GM23338 (cell line): ENCODE data around the gene GALNT14. TPM values are rescaled to one million over a fixed set of nuclear protein-coding genes. Genes with fewer than 3 reads are reported as not detected.
A peak's percentile ranks its signal among the peaks of the same experiment; 100 is the strongest.

ENCODE experiments used
- ATAC-seq: fragments of 200-7000 bp; cut with Tn5 transposase; 3 replicates; pipeline ENCODE4 v1.9.1; 2020
- DNase-seq: peaks from one replicate; pipeline ENCODE4 v3.0.0-alpha.2; 2015; ENCODE audit warnings: low spot score
- H2AFZ ChIP-seq: fragments of 200-600 bp; sonication (generic); 2 replicates; pipeline ENCODE4 v1.8.0; 2016; ENCODE audit warnings: antibody characterized with exemption, mild to moderate bottlenecking, moderate library complexity
- H3F3A ChIP-seq: fragments of 200-600 bp; sonication (generic); replicated peaks from 2 replicates; pipeline ENCODE4 v1.8.0; 2017; ENCODE audit warnings: antibody characterized with exemption, mixed run types, low read depth
- H3K27ac ChIP-seq: fragments of 200-600 bp; sonication (generic); 2 replicates; pipeline ENCODE4 v1.6.1; 2016; ENCODE audit warnings: low read depth
- H3K27me3 ChIP-seq: fragments of 200-600 bp; sonication (generic); 2 replicates; pipeline ENCODE4 v1.8.0; 2016; ENCODE audit warnings: mild to moderate bottlenecking, mixed run types, moderate library complexity; ENCODE audit not compliant: insufficient read depth
- H3K36me3 ChIP-seq: fragments of 200-600 bp; sonication (generic); 2 replicates; pipeline ENCODE4 v1.8.0; 2016; ENCODE audit warnings: mild to moderate bottlenecking; ENCODE audit not compliant: insufficient read depth
- H3K4me1 ChIP-seq: fragments of 200-600 bp; sonication (generic); 2 replicates; pipeline ENCODE4 v1.8.0; 2016; ENCODE audit warnings: mild to moderate bottlenecking, moderate library complexity; ENCODE audit not compliant: insufficient read depth
- H3K4me2 ChIP-seq: fragments of 200-600 bp; sonication (generic); 2 replicates; pipeline ENCODE4 v1.7.1; 2017; ENCODE audit warnings: mixed run types
- H3K4me3 ChIP-seq: fragments of 200-600 bp; sonication (generic); 2 replicates; pipeline ENCODE4 v1.6.1; 2016; ENCODE audit warnings: mixed run types
- H3K79me2 ChIP-seq: fragments of 200-600 bp; sonication (generic); replicated peaks from 2 replicates; pipeline ENCODE4 v1.8.0; 2017; ENCODE audit warnings: mild to moderate bottlenecking; ENCODE audit not compliant: insufficient read depth
- H3K9me2 ChIP-seq: fragments of 200-600 bp; sonication (generic); 2 replicates; pipeline ENCODE4 v1.8.0; 2017; ENCODE audit not compliant: insufficient read depth
- H4K20me1 ChIP-seq: fragments of 200-600 bp; sonication (generic); replicated peaks from 2 replicates; pipeline ENCODE4 v1.8.0; 2017; ENCODE audit warnings: mild to moderate bottlenecking; ENCODE audit not compliant: insufficient read depth
- H3K27ac Mint-ChIP-seq: 2 replicates; pipeline ENCODE4 v1.8.0; 2020; ENCODE audit warnings: inconsistent platforms, mild to moderate bottlenecking, moderate library complexity, mixed read lengths
- H3K27me3 Mint-ChIP-seq: 3 replicates; pipeline ENCODE4 v1.8.0; 2022; ENCODE audit warnings: low read depth, mild to moderate bottlenecking, moderate library complexity, mixed read lengths, inconsistent platforms; ENCODE audit not compliant: insufficient read depth, poor library complexity
- H3K36me3 Mint-ChIP-seq: 3 replicates; pipeline ENCODE4 v1.8.0; 2021; ENCODE audit warnings: low read depth, mild to moderate bottlenecking, inconsistent platforms, moderate library complexity, mixed read lengths
- H3K4me1 Mint-ChIP-seq: 3 replicates; pipeline ENCODE4 v1.8.0; 2020; ENCODE audit warnings: mild to moderate bottlenecking, inconsistent platforms, mixed read lengths
- H3K4me3 Mint-ChIP-seq: 3 replicates; pipeline ENCODE4 v1.8.0; 2021; ENCODE audit warnings: moderate library complexity, mild to moderate bottlenecking, inconsistent platforms, mixed read lengths
- H3K9me3 Mint-ChIP-seq: 3 replicates; pipeline ENCODE4 v1.8.0; 2020; ENCODE audit warnings: moderate library complexity, mild to moderate bottlenecking, inconsistent platforms, mixed read lengths
- EZH2 ChIP-seq: fragments of 200-600 bp; sonication (generic); IDR thresholded peaks from one replicate; pipeline ENCODE4 v1.8.0; 2017; ENCODE audit warnings: antibody characterized with exemption, mild to moderate bottlenecking, low read depth; ENCODE audit not compliant: unreplicated experiment
- STAT1 ChIP-seq: IDR thresholded peaks from one replicate; pipeline ENCODE4 v1.6.1; 2016; ENCODE audit warnings: antibody characterized with exemption; ENCODE audit not compliant: unreplicated experiment
- ZNF331 ChIP-seq: fragments of 250-450 bp; sonication (Bioruptor Pico); IDR thresholded peaks from 2 replicates; pipeline ENCODE4 v1.5.0; 2020; ENCODE audit warnings: low read depth, mild to moderate bottlenecking, moderate library complexity
- ZNF462 ChIP-seq: fragments of 250-450 bp; sonication (Bioruptor Pico); IDR thresholded peaks from 2 replicates; pipeline ENCODE4 v1.5.0; 2020; ENCODE audit warnings: mild to moderate bottlenecking, moderate library complexity
- polyA plus RNA-seq: library from polyadenylated mRNA; unstranded; fragments of >200 nt; fragmentation: Nextera tagmentation; extraction: Ambion mirVana; gene quantifications from 2 replicates; pipeline ENCODE4 v1.2.1, GENCODE V29; 2016
- total RNA-seq: library from RNA; depleted of rRNA; stranded (reverse); fragments of >200 nt; shearing (Covaris generic); gene quantifications from 2 replicates; pipeline ENCODE4 v1.2.3, GENCODE V29; 2014

GALNT14 gene
- total and polyA plus RNA-seq, 2 experiments from 2014 or later, result 5.4 to 7.7 TPM

GRCh38 chr2:31137211-31138036 is 816 bp downstream of the GALNT14 start:
- Histone ChIP-seq H3F3A (no peaks in the 10 kb centered on the region), H2AFZ (peak overlapping the region; percentile 96), H3K4me3 (peak overlapping the region; percentile 60), H3K79me2 (peaks cover 3% of the 10 kb centered on the region; the same call in 1 of the 2 replicates), H3K27ac (no peak overlapping the region), H3K27me3 (peaks cover 68% of the 10 kb centered on the region), H4K20me1 (no peaks in the 10 kb centered on the region), H3K4me2 (peak overlapping the region; percentile 83), H3K4me1 (peaks cover 13% of the 10 kb centered on the region; the same call in 1 of the 2 replicates), H3K9me2 (peaks cover 5% of the 10 kb centered on the region; the same call in 1 of the 2 replicates), H3K36me3 (no peaks in the 10 kb centered on the region)
- Mint-ChIP-seq H3K27me3 (peaks cover 39% of the 10 kb centered on the region), H3K4me1 (peaks cover 35% of the 10 kb centered on the region), H3K4me3 (peak overlapping the region; percentile 77), H3K36me3 (no peaks in the 10 kb centered on the region), H3K27ac (no peak overlapping the region), H3K9me3 (no peaks in the 10 kb centered on the region; the same call in 2 of the 3 replicates)
- ATAC-seq, result peak; percentile 43
- TF ChIP-seq EZH2 (peak; percentile 65), ZNF331 (CRISPR knock-in tag) (no peak)
- DNase-seq, result peak; percentile 54

- no peak for TF ChIP-seq EZH2
- TF ChIP-seq ZNF462 (CRISPR knock-in tag), result no peak
- TF ChIP-seq STAT1, result no peak
- no peak overlapping the region for H3K27ac ChIP-seq
- H3K36me3 ChIP-seq, result no peaks in the 10 kb centered on the region
- no peaks in the 10 kb centered on the region for H4K20me1 ChIP-seq
- no peaks in the 10 kb centered on the region for H3K36me3 Mint-ChIP-seq
- peaks cover 39% of the 10 kb centered on the region for H3K27me3 Mint-ChIP-seq
- H3K79me2 ChIP-seq, result peaks cover 3% of the 10 kb centered on the region; the same call in 1 of the 2 replicates
- no peaks in the 10 kb centered on the region; the same call in 2 of the 3 replicates for H3K9me3 Mint-ChIP-seq
- H3K9me2 ChIP-seq, result peaks cover 5% of the 10 kb centered on the region; the same call in 1 of the 2 replicates
- H3K27me3 ChIP-seq, result peaks cover 67% of the 10 kb centered on the region
- peak overlapping the region; percentile 60 for H3K4me3 ChIP-seq
- peak overlapping the region; percentile 83 for H3K4me2 ChIP-seq
- H2AFZ ChIP-seq, result no peak overlapping the region
- H3K4me1 ChIP-seq, result peaks cover 15% of the 10 kb centered on the region
- peak overlapping the region; percentile 77 for H3K4me3 Mint-ChIP-seq
- DNase-seq (no peak), ATAC-seq (no peak)
- H3F3A ChIP-seq, result no peaks in the 10 kb centered on the region
- peaks cover 35% of the 10 kb centered on the region for H3K4me1 Mint-ChIP-seq
- H3K27ac Mint-ChIP-seq, result no peak overlapping the region
These were observed 1.5 kb downstream of the GALNT14 start for GRCh38 chr2:31136732-31137131.
